Measurements from ENCODE around the gene EPB41L4A. TPM values are rescaled to one million over a fixed set of nuclear protein-coding genes. Genes with fewer than 3 reads are reported as not detected.

EPB41L4A gene
- total RNA-seq, 4 donors from 2014 or later = 12.4 to 51.4 (median 23.0) TPM

GRCh38 chr5:112283034-112283582 is 136.0 kb downstream of the EPB41L4A start:
- TF ChIP-seq CTCF (IDR thresholded peaks at IDR 0.05; ENCODE audit: low read depth) = no peak

GRCh38 chr5:112279082-112279481 is 140.0 kb downstream of the EPB41L4A start:
- no peak for TF ChIP-seq CTCF (IDR thresholded peaks at IDR 0.05; ENCODE audit: low read depth)

- no peak for TF ChIP-seq CTCF (IDR thresholded peaks at IDR 0.05; ENCODE audit: low read depth)
Observed at GRCh38 chr5:112276991-112277390, 142.1 kb downstream of the EPB41L4A start.

- TF ChIP-seq CTCF (IDR thresholded peaks at IDR 0.05; ENCODE audit: low read depth) = no peak
Observed at GRCh38 chr5:112275671-112276070, 143.4 kb downstream of the EPB41L4A start.

GRCh38 chr5:112270299-112271293 is 148.5 kb downstream of the EPB41L4A start:
- no peak for TF ChIP-seq CTCF (IDR thresholded peaks at IDR 0.05; ENCODE audit: low read depth)

GRCh38 chr5:112267231-112267630 is 151.8 kb downstream of the EPB41L4A start:
- no peak for TF ChIP-seq CTCF (IDR thresholded peaks at IDR 0.05; ENCODE audit: low read depth)

- TF ChIP-seq CTCF (IDR thresholded peaks at IDR 0.05; ENCODE audit: low read depth) = no peak
Observed at GRCh38 chr5:112264666-112265065, 154.4 kb downstream of the EPB41L4A start.

All from subcutaneous adipose tissue (tissue), 4 donors.